T-helper 1 cell treated with Interleukin-12 subunit alpha and Interleukin-12 subunit beta and Interleukin-4 antibody, amounts not matched to agents 30 ng/mL and 1 ng/mL, for 36 hours (primary cell): Measurements from ENCODE around the gene HSPA4L. TPM values are rescaled to one million over a fixed set of nuclear protein-coding genes. Genes with fewer than 3 reads are reported as not detected.

Experiments used
- intact Hi-C: fragments of 100-400 bp; cut with micrococcal nuclease; formaldehyde crosslinking; loops from one replicate; pipeline ENCODE4 v1.15.1; 2024
- total RNA-seq: library from RNA; stranded (reverse); gene quantifications from 2 replicates; pipeline ENCODE4 v1.2.3, GENCODE V29; 2022

HSPA4L gene
- total RNA-seq, 1 donor from 2014 or later = 0.66 TPM

GRCh38 chr4:127783026-127783769 lies 1.1 kb downstream of the HSPA4L start:
- intact Hi-C loops = loop anchor here (2.0 to 5.0 kb wide), 5 partner anchors 151 to 1309 kb away; partner anchors contain the start of genes INTU, LARP1B, PGRMC2 and SCLT1

- intact Hi-C loops = loop anchor here (2.0 to 5.0 kb wide), 5 partner anchors 152 to 1308 kb away; partner anchors contain the start of genes INTU, LARP1B, PGRMC2 and SCLT1
These were observed 2.0 kb downstream of the HSPA4L start for GRCh38 chr4:127783955-127784770.

GRCh38 chr4:127788517-127788916 lies 6.4 kb downstream of the HSPA4L start:
- intact Hi-C loops = no loop called here

GRCh38 chr4:127791391-127791790 lies 9.3 kb downstream of the HSPA4L start:
- intact Hi-C loops = no loop called here

- intact Hi-C loops = no loop called here
These were observed 11.4 kb downstream of the HSPA4L start for GRCh38 chr4:127793528-127793927.

- intact Hi-C loops = no loop called here
These were observed 17.6 kb downstream of the HSPA4L start for GRCh38 chr4:127799711-127800110.

- intact Hi-C loops = no loop called here
These were observed 27.2 kb downstream of the HSPA4L start for GRCh38 chr4:127809173-127809800.

GRCh38 chr4:127810551-127810950 lies 28.4 kb downstream of the HSPA4L start:
- intact Hi-C loops = no loop called here

GRCh38 chr4:127822430-127822829 lies 40.3 kb downstream of the HSPA4L start:
- intact Hi-C loops = no loop called here

GRCh38 chr4:127828121-127828520 lies 46.0 kb downstream of the HSPA4L start:
- intact Hi-C loops = no loop called here

- intact Hi-C loops = no loop called here
These were observed 46.9 kb downstream of the HSPA4L start for GRCh38 chr4:127829014-127829413.

GRCh38 chr4:127832585-127832984 lies 50.5 kb downstream of the HSPA4L start:
- intact Hi-C loops = no loop called here

- intact Hi-C loops = no loop called here
These were observed 61.8 kb downstream of the HSPA4L start for GRCh38 chr4:127843704-127844600.

- intact Hi-C loops = no loop called here
These were observed 62.5 kb downstream of the HSPA4L start for GRCh38 chr4:127844601-127845116.

GRCh38 chr4:127846061-127846460 lies 63.9 kb downstream of the HSPA4L start:
- intact Hi-C loops = no loop called here

- intact Hi-C loops = no loop called here
These were observed 64.6 kb downstream of the HSPA4L start for GRCh38 chr4:127846765-127847164.

GRCh38 chr4:127849505-127850234 lies 67.5 kb downstream of the HSPA4L start:
- intact Hi-C loops = no loop called here

GRCh38 chr4:127852661-127853060 lies 70.5 kb downstream of the HSPA4L start:
- intact Hi-C loops = no loop called here

GRCh38 chr4:127856196-127856812 lies 74.2 kb downstream of the HSPA4L start:
- intact Hi-C loops = no loop called here
